ENCODE measurements around the gene TFR2. TPM values are rescaled to one million over a fixed set of nuclear protein-coding genes. Genes with fewer than 3 reads are reported as not detected.

TFR2 gene
- total RNA-seq, 4 donors from 2014 or later, result 0.38 to 1.1 (median 0.84) TPM

DNA sequence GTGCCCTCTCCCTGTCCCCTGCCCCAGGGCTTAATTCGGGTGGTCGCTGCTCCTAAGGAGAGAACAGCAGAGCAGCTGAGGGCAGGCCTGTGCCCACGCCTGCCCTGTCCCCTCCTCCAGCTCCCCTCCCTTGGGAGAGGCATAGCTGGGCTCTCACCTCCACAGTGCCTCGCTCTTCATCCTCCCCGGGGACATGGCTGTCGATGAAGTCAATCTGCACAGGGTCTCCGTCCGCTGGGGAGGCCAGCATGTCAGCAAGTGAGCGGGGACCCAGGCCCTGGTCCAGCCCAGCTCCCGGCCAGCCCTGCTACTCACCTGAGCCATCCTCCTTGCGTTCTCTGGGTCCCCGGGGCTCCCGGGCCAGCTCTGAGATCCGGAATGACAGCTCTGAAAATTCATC is 63.8 kb downstream of the TFR2 start:
- no peak overlapping the region for H3K27ac ChIP-seq
- peaks cover 4 to 18% (median 8%) of the 10 kb centered on the region in 3 donors for H3K4me1 ChIP-seq
- WGBS, 2 donors, result 82 to 100% methylated on average over 1 to 8 of the region's 14 CpGs
- no peaks in the 10 kb centered on the region for H3K27me3 ChIP-seq
- no peak for DNase-seq
- TF ChIP-seq, protein P1, sequence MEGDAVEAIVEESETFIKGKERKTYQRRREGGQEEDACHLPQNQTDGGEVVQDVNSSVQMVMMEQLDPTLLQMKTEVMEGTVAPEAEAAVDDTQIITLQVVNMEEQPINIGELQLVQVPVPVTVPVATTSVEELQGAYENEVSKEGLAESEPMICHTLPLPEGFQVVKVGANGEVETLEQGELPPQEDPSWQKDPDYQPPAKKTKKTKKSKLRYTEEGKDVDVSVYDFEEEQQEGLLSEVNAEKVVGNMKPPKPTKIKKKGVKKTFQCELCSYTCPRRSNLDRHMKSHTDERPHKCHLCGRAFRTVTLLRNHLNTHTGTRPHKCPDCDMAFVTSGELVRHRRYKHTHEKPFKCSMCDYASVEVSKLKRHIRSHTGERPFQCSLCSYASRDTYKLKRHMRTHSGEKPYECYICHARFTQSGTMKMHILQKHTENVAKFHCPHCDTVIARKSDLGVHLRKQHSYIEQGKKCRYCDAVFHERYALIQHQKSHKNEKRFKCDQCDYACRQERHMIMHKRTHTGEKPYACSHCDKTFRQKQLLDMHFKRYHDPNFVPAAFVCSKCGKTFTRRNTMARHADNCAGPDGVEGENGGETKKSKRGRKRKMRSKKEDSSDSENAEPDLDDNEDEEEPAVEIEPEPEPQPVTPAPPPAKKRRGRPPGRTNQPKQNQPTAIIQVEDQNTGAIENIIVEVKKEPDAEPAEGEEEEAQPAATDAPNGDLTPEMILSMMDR (IDR thresholded peaks at IDR 0.05), result no peak
- no peak for TF ChIP-seq POLR2A (IDR thresholded peaks at IDR 0.05)
- intact Hi-C loops (cut with DNase I), result no loop called here
- no peaks in the 10 kb centered on the region for H3K9me3 ChIP-seq
- peaks cover 52 to 93% (median 68%) of the 10 kb centered on the region in 3 donors for H3K36me3 ChIP-seq
- no peak overlapping the region for H3K4me3 ChIP-seq

DNA sequence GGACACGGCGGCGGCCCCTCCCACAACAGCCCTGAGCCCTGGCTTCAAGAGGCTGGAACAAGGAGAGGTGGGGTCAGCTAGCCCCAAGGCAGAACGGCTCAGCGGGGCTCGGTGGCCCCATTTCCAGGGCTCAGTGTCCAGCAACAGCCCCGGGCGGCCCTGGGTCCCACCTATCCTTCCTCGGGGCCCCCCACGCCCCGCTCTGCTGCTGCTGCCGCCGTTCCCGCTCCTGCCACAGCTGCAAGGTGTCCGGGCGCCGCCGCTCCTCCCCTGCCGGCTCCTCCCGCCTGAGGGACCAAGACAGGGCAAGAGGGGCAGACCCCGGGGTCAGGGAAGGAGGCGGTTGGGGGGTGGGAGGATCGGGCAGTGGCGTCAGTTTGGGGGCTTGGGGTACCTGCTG is 64.2 kb downstream of the TFR2 start:
- TF ChIP-seq, protein P1 (IDR thresholded peaks at IDR 0.05), result no peak
- no peak for TF ChIP-seq POLR2A (IDR thresholded peaks at IDR 0.05)
- Histone ChIP-seq H3K9me3 (no peaks in the 10 kb centered on the region), H3K36me3 (peaks cover 51 to 89% (median 66%) of the 10 kb centered on the region in 3 donors), H3K4me1 (peaks cover under 1 to 14% (median 4%) of the 10 kb centered on the region in 3 donors), H3K27ac (no peak overlapping the region), H3K4me3 (no peak overlapping the region), H3K27me3 (no peaks in the 10 kb centered on the region)
- intact Hi-C loops (cut with DNase I), result no loop called here
- no peak for DNase-seq
- WGBS, 2 donors, result 82 to 85% methylated on average over 6 of the region's 24 CpGs

DNA sequence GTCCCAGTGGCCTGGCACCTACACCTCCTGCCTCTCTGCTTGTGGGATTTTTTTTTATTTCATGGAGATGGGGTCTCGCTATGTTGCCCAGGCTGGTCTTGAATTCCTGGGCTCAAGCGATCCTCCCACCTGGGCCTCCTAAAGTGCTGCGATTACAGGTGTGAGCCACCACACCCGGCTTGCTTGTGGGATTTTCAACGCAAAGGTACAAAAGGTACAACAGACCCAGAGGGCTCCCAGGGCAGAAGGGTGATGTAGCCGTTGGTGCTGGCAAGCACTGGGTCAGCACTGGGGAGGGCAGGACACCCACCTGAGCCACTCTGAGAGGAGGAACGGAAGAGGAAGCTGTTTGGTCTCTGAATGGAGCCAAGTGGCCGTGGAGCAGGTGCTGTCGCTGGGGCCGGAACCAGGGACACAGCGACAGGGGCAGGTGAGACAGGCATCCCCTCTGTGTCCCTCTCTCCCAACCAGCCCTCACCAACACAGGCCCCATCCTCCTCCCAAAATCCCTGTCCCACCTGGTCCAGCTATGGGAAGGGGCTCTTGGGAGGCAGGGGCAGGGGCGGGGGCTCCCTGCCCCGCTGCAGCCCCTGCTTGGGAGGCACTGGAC is 64.9 kb downstream of the TFR2 start:
- 88 to 90% methylated on average over 6 of the region's 13 CpGs for WGBS, 2 donors
- intact Hi-C loops (cut with DNase I), result no loop called here
- H3K4me3 ChIP-seq, result no peak overlapping the region
- no peaks in the 10 kb centered on the region for H3K9me3 ChIP-seq
- no peak for DNase-seq
- peaks cover 45 to 83% (median 60%) of the 10 kb centered on the region in 3 donors for H3K36me3 ChIP-seq
- peaks cover 0 to 9% (median 0%) of the 10 kb centered on the region in 3 donors for H3K4me1 ChIP-seq
- no peaks in the 10 kb centered on the region for H3K27me3 ChIP-seq
- H3K27ac ChIP-seq, result no peak overlapping the region
- TF ChIP-seq, protein P1 (IDR thresholded peaks at IDR 0.05), result no peak
- no peak for TF ChIP-seq POLR2A (IDR thresholded peaks at IDR 0.05)

DNA sequence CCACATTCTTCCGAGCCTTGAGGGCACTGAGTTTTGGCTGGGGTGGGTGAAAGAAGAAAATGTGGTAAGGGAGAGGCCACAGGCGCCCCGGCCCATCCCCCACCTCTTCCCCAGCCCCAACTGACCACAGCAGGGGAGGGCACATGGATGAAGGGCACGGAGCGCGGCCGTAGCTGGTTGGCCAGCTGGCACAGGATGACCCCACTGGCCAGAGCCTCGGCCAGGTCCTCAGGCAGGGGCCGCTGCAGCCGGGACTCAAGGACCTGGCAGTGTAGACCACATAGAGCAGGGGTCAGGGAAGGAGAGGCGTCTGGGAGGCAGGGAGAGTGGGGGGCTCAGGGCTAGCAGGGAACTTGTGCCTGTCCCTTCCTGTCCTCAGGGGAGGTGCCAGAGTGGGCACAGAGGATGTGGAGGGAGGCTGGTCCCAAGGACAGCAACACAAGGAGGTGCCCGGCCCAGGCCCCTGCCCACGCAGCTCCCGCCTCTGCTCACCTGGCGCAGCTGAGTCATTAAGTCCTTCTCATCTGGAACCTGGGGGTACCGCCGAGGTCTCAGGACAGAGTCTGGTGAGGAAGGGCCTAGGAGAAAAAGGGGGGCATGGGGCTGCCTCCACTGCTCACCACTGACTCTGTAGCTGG is 65.5 kb downstream of the TFR2 start:
- H3K27ac ChIP-seq, result no peak overlapping the region
- peaks cover 0 to 6% (median 0%) of the 10 kb centered on the region in 4 donors for H3K27me3 ChIP-seq
- no peak for DNase-seq
- no peaks in the 10 kb centered on the region for H3K9me3 ChIP-seq
- WGBS, 2 donors, result 89% methylated on average over 11 of the region's 17 CpGs; no CpG with 5 or more reads in 1 of the 2 donors
- no peak overlapping the region for H3K4me3 ChIP-seq
- TF ChIP-seq POLR2A (IDR thresholded peaks at IDR 0.05), result no peak
- TF ChIP-seq, protein P1 (IDR thresholded peaks at IDR 0.05), result no peak
- H3K36me3 ChIP-seq, result peaks cover 45 to 77% (median 53%) of the 10 kb centered on the region in 3 donors
- intact Hi-C loops (cut with DNase I), result no loop called here
- peaks cover 0 to 9% (median 2%) of the 10 kb centered on the region in 3 donors for H3K4me1 ChIP-seq

DNA sequence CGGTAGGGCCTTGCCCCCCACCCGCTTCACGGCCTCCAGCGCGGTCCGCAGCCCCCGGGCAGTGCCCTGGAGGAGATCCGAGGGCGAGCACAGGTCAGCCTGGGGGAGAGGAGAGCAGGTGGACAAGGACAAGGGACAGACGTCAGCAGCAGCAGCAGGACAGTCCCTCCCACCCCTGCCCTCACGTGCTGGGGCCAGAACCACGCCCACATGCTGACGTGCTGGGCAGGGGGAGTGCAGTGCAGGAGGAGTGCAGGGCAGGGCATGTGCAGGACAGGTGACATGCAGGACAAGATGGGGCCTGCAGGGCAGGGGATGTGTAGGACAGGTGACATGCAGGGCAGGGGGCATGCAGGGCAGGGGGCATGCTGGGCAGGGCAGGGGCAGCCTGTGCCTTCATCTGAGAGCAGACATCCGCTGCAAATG is 66.1 kb downstream of the TFR2 start:
- Histone ChIP-seq H3K27me3 (peaks cover 0 to 12% (median 0%) of the 10 kb centered on the region in 4 donors), H3K36me3 (peaks cover 45 to 72% (median 50%) of the 10 kb centered on the region in 3 donors), H3K9me3 (no peaks in the 10 kb centered on the region), H3K4me1 (peaks cover 2 to 14% (median 8%) of the 10 kb centered on the region in 3 donors), H3K4me3 (no peak overlapping the region), H3K27ac (no peak overlapping the region)
- 74 to 77% methylated on average over 8 to 10 of the region's 14 CpGs for whole genome bisulfite sequencing, 2 donors
- no peak for DNase-seq
- TF ChIP-seq, protein P1 (IDR thresholded peaks at IDR 0.05), result no peak
- TF ChIP-seq POLR2A (IDR thresholded peaks at IDR 0.05), result no peak
- intact Hi-C loops (cut with DNase I), result no loop called here

All from esophagus squamous epithelium (tissue), 5 donors.